Fibroblast of lung (primary cell): ENCODE data around the gene POLK. TPM values are rescaled to one million over a fixed set of nuclear protein-coding genes. Genes with fewer than 3 reads are reported as not detected.
"Not testable (repeated sequence)": the region's sequence is repeated elsewhere in the genome, so short reads cannot be mapped to it uniquely, and the experiment has no call there.

Experiments used
- DNase-seq, 2 donors: peaks; one replicate each; pipeline versions ENCODE4 v3.0.0 to v3.0.0-alpha.2; 2010; ENCODE audit warnings: low read depth in 2 of 2
- H2AFZ ChIP-seq: 2 replicates; pipeline ENCODE4 v1.5.1; 2012; ENCODE audit warnings: low read length, control low read depth, inconsistent platforms
- H3K27ac ChIP-seq: 2 replicates; pipeline ENCODE4 v1.5.1; 2011; ENCODE audit warnings: low read length, control low read depth; ENCODE audit not compliant: insufficient read depth
- H3K27me3 ChIP-seq: 2 replicates; pipeline ENCODE4 v1.5.1; 2011; ENCODE audit warnings: mild to moderate bottlenecking, low read length; ENCODE audit not compliant: control insufficient read depth, insufficient read depth
- H3K36me3 ChIP-seq: 2 replicates; pipeline ENCODE4 v1.5.1; 2011; ENCODE audit warnings: low read length; ENCODE audit not compliant: control insufficient read depth, insufficient read depth
- H3K4me1 ChIP-seq: 2 replicates; pipeline ENCODE4 v1.5.1; 2011; ENCODE audit warnings: low read length; ENCODE audit not compliant: control insufficient read depth, insufficient read depth; ENCODE audit errors: extremely low read depth
- H3K4me2 ChIP-seq: 2 replicates; pipeline ENCODE4 v1.5.1; 2011; ENCODE audit warnings: low read length, control low read depth; ENCODE audit not compliant: insufficient read depth; ENCODE audit errors: extremely low read depth
- H3K4me3 ChIP-seq, 4 experiments: fragments of 200-600 bp in 1 of 4; sonication (generic) in 1 of 4; replicated peaks in 1 of 4; 2 replicates each; pipeline ENCODE4 v1.5.1; 2011 to 2016; ENCODE audit warnings: low read length in 4 of 4, low read depth in 3 of 4, mild to moderate bottlenecking in 3 of 4, control low read depth in 2 of 4, inconsistent platforms in 1 of 4, mixed read lengths in 1 of 4; ENCODE audit not compliant: insufficient read depth in 1 of 4; ENCODE audit errors: control extremely low read depth in 1 of 4
- H3K79me2 ChIP-seq: 2 replicates; pipeline ENCODE4 v1.5.1; 2012; ENCODE audit warnings: mild to moderate bottlenecking, low read length, inconsistent platforms; ENCODE audit not compliant: control insufficient read depth, insufficient read depth
- H3K9ac ChIP-seq: 2 replicates; pipeline ENCODE4 v1.5.1; 2011; ENCODE audit warnings: mild to moderate bottlenecking, low read length, control low read depth; ENCODE audit not compliant: insufficient read depth
- H3K9me3 ChIP-seq: 2 replicates; pipeline ENCODE4 v1.5.1; 2012; ENCODE audit warnings: low read depth, low read length; ENCODE audit not compliant: control insufficient read depth, insufficient read depth
- H4K20me1 ChIP-seq: 2 replicates; pipeline ENCODE4 v1.5.1; 2011; ENCODE audit warnings: low read length; ENCODE audit not compliant: control insufficient read depth, insufficient read depth; ENCODE audit errors: extremely low read depth
- CTCF ChIP-seq, 2 donors: IDR thresholded peaks in 1 of 2; conservative IDR thresholded peaks in 1 of 2; 1 replicate in 1 of 2; 2 replicates in 1 of 2; pipeline ENCODE4 v1.5.1; 2011 to 2012; ENCODE audit warnings: low read length in 2 of 2, control low read depth in 1 of 2, inconsistent platforms in 1 of 2, low read depth in 1 of 2, mild to moderate bottlenecking in 1 of 2
- EZH2 ChIP-seq: IDR thresholded peaks from 2 replicates; pipeline ENCODE4 v1.5.1; 2012; ENCODE audit warnings: low read length, control low read depth, mild to moderate bottlenecking; ENCODE audit errors: missing control alignments
- polyA plus RNA-seq, 2 donors: library from polyadenylated mRNA; depleted of rRNA in 1 of 2; stranded (reverse) in 1 of 2; unstranded in 1 of 2; fragments of >200 nt; gene quantifications; 2 replicates each; pipeline ENCODE4 v1.2.1, GENCODE V29; 2011 to 2012; ENCODE audit warnings: missing spikeins in 1 of 2
- total RNA-seq: library from RNA; depleted of rRNA; stranded (reverse); fragments of >200 nt; gene quantifications from 2 replicates; pipeline ENCODE4 v1.2.1, GENCODE V29; 2014

Gene POLK
- total and polyA plus RNA-seq, 2 donors (not counting 1 experiment from before 2014, with no cell fraction given), result 32.0 to 44.9 TPM

- H3K9me3 ChIP-seq, result no peaks in the 10 kb centered on the region
- no peak overlapping the region for H3K4me2 ChIP-seq
- H3K27me3 ChIP-seq, result no peaks in the 10 kb centered on the region
- H3K79me2 ChIP-seq, result peaks cover 17% of the 10 kb centered on the region
- no peak overlapping the region for H3K9ac ChIP-seq
- no peak for DNase-seq
- no peaks in the 10 kb centered on the region for H4K20me1 ChIP-seq
- H3K27ac ChIP-seq, result no peak overlapping the region
- TF ChIP-seq CTCF (conservative IDR thresholded peaks at IDR 0.05 in 1 of 2, IDR thresholded peaks at IDR 0.05 in 1 of 2; ENCODE audit: low read depth in 1 of 2, low read length in 2 of 2), result no peak
- H2AFZ ChIP-seq, result no peak overlapping the region
- H3K4me1 ChIP-seq, result no peaks in the 10 kb centered on the region
- H3K4me3 ChIP-seq, result no peak overlapping the region
- H3K36me3 ChIP-seq, result no peaks in the 10 kb centered on the region
Observed at GRCh38 chr5:75484605-75485004, 27.1 kb upstream of the POLK start.

- H2AFZ ChIP-seq, H3K79me2 ChIP-seq, H3K4me3 ChIP-seq: not testable (repeated sequence)
Observed at GRCh38 chr5:75489847-75490246, 21.8 kb upstream of the POLK start.

GRCh38 chr5:75491621-75492020 is 20.1 kb upstream of the POLK start:
- DNase-seq, result no peak
- H3K79me2 ChIP-seq, result peaks cover 3% of the 10 kb centered on the region
- no peak overlapping the region for H3K9ac ChIP-seq
- peaks cover 2% of the 10 kb centered on the region for H3K36me3 ChIP-seq
- no peak for TF ChIP-seq CTCF (conservative IDR thresholded peaks at IDR 0.05 in 1 of 2, IDR thresholded peaks at IDR 0.05 in 1 of 2; ENCODE audit: low read depth in 1 of 2, low read length in 2 of 2)
- no peak for TF ChIP-seq EZH2
- H3K9me3 ChIP-seq, result no peaks in the 10 kb centered on the region
- no peaks in the 10 kb centered on the region for H3K4me1 ChIP-seq
- H4K20me1 ChIP-seq, result no peaks in the 10 kb centered on the region
- no peak overlapping the region for H2AFZ ChIP-seq
- no peak overlapping the region for H3K27ac ChIP-seq
- H3K27me3 ChIP-seq, result no peaks in the 10 kb centered on the region
- H3K4me2 ChIP-seq, result no peak overlapping the region
- H3K4me3 ChIP-seq, result no peak overlapping the region

More at GRCh38 chr5:75489847-75490246, 21.8 kb upstream of the POLK start:
- H3K9me3 ChIP-seq, H3K27me3 ChIP-seq, H3K4me2 ChIP-seq, H3K36me3 ChIP-seq, H3K9ac ChIP-seq, DNase-seq, H3K27ac ChIP-seq, H3K4me1 ChIP-seq, H4K20me1 ChIP-seq: not testable (repeated sequence)
